ENCODE results near the gene UBL4A.

DNA sequence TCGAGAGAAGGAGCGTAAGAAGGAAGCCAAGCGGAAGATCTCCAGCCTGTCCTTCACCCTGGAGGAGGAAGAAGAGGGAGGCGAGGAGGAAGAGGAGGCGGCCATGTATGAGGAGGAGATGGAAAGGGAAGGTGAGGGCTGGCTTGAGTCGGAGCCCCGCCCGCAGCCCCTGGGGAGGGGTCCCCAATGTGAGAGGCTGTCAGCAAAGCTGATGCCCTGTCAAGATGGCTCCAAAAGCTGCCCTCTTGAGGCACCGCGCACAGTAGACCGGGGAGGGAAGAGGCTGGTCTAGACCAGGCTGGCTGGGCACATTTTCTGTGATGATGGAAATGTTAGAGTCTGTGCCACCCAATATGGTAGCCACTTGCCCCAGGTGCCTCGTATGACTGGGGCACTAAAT is 40.0 kb downstream of the UBL4A start:
- TF ChIP-seq, protein P1, sequence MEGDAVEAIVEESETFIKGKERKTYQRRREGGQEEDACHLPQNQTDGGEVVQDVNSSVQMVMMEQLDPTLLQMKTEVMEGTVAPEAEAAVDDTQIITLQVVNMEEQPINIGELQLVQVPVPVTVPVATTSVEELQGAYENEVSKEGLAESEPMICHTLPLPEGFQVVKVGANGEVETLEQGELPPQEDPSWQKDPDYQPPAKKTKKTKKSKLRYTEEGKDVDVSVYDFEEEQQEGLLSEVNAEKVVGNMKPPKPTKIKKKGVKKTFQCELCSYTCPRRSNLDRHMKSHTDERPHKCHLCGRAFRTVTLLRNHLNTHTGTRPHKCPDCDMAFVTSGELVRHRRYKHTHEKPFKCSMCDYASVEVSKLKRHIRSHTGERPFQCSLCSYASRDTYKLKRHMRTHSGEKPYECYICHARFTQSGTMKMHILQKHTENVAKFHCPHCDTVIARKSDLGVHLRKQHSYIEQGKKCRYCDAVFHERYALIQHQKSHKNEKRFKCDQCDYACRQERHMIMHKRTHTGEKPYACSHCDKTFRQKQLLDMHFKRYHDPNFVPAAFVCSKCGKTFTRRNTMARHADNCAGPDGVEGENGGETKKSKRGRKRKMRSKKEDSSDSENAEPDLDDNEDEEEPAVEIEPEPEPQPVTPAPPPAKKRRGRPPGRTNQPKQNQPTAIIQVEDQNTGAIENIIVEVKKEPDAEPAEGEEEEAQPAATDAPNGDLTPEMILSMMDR (IDR thresholded peaks at IDR 0.05), result no peak
- TF ChIP-seq POLR2AphosphoS5 (IDR thresholded peaks at IDR 0.05; ENCODE audit: insufficient read depth in 1 of 2, low read depth in 1 of 2) (no peak), POLR2A (IDR thresholded peaks at IDR 0.05) (no peak)
